WERI-Rb-1 (cell line): ENCODE data around the gene APBA3.

Experiments used
- DNase-seq: peaks from one replicate; pipeline ENCODE4 v3.0.0-alpha.2; 2020
- H3K27ac ChIP-seq: fragments of 250-450 bp; sonication (Bioruptor Pico); 2 replicates; pipeline ENCODE4 v1.5.1; 2020; ENCODE audit warnings: mild to moderate bottlenecking, moderate library complexity
- H3K27me3 ChIP-seq: fragments of 250-450 bp; sonication (Bioruptor Pico); 2 replicates; pipeline ENCODE4 v1.5.1; 2021; ENCODE audit warnings: mild to moderate bottlenecking, low read depth, moderate library complexity; ENCODE audit not compliant: insufficient read depth, severe bottlenecking
- H3K36me3 ChIP-seq: fragments of 250-450 bp; sonication (Bioruptor Pico); 2 replicates; pipeline ENCODE4 v1.5.1; 2020; ENCODE audit warnings: mild to moderate bottlenecking, moderate library complexity
- H3K4me3 ChIP-seq: 2 replicates; pipeline ENCODE4 v1.5.1; 2011; ENCODE audit warnings: low read depth, mild to moderate bottlenecking, control low read depth, low read length
- H3K9me3 ChIP-seq: fragments of 250-450 bp; sonication (Bioruptor Pico); 2 replicates; pipeline ENCODE4 v1.5.1; 2021; ENCODE audit warnings: mild to moderate bottlenecking, moderate library complexity; ENCODE audit not compliant: severe bottlenecking
- TF ChIP-seq, protein P1 (sequence below): IDR thresholded peaks from 2 replicates; pipeline ENCODE4 v1.5.1; 2011; ENCODE audit warnings: low read depth, mild to moderate bottlenecking, control low read depth, inconsistent platforms, low read length

The APBA3 gene

DNA sequence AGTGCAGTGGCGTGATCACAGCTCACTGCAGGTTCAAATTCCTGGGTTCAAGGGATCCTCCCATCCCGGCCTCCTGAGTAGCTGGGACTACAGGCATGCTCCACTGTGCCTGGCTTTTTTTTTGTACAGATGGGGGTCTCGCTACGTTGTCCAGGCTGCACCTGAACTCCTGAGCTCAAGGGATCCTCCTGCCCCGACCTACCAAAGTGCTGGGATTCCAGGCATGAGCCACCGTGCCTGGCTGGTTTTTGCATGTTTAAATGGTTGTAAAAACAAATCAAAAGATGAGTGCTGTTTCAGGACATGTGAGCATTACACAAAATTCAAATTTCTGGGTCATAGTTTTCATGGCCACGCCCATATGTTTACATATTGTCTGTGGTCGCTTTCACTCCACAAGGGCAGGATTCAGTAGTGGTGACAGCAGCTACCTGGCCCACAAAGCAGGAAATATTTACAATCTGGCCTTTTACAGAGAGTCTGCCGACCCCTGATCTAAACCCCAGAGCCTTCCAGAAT lies 19.4 kb upstream of the APBA3 start:
- no peak for DNase-seq
- Histone ChIP-seq H3K9me3 (peaks cover 14% of the 10 kb centered on the region), H3K27me3 (no peaks in the 10 kb centered on the region), H3K36me3 (peaks cover 61% of the 10 kb centered on the region), H3K27ac (peak overlapping the region; percentile 68; the same call in 1 of the 2 replicates), H3K4me3 (no peak overlapping the region)
- TF ChIP-seq, protein P1, sequence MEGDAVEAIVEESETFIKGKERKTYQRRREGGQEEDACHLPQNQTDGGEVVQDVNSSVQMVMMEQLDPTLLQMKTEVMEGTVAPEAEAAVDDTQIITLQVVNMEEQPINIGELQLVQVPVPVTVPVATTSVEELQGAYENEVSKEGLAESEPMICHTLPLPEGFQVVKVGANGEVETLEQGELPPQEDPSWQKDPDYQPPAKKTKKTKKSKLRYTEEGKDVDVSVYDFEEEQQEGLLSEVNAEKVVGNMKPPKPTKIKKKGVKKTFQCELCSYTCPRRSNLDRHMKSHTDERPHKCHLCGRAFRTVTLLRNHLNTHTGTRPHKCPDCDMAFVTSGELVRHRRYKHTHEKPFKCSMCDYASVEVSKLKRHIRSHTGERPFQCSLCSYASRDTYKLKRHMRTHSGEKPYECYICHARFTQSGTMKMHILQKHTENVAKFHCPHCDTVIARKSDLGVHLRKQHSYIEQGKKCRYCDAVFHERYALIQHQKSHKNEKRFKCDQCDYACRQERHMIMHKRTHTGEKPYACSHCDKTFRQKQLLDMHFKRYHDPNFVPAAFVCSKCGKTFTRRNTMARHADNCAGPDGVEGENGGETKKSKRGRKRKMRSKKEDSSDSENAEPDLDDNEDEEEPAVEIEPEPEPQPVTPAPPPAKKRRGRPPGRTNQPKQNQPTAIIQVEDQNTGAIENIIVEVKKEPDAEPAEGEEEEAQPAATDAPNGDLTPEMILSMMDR, result no peak

DNA sequence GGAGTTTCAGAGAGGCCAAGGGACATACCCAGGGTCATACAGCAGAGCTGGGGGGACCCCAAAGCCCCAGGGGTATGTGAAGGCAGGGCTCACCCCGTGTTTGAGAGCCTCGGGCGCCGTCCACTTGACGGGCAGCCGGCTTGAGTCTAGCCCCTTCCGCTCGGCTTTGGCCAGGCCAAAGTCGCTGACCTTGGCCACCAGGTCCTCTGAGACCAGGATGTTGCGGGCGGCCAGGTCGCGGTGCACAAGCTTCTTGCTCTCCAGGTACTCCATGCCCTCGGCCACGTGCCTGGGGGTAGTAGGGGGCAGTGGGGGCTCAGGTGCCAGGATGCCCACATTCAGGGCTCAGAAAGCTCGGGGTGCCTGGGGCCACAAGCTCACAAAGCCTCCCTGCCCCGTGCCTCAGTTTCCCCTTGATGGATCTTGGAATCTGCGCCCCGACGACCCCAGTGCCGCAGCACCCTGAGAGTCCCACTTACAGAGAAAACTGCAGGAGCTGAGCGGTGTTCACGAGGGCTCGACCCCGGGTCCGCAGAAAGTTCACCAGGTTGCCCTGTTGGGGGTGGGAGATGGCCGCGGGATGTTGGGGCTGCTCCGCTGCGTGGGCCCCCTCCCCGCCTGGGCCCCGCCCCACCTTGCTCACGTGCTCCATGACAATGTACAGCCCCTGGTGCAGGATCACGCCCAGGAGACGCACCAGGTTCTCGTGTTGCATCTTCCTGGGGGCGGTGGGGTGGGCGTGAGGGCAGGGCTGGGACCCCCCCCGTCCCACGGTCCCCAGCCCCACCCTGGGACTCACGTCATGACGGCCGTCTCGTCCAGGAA lies 17.6 kb upstream of the APBA3 start:
- Histone ChIP-seq H3K9me3 (peaks cover 14% of the 10 kb centered on the region), H3K36me3 (peaks cover 59% of the 10 kb centered on the region), H3K27me3 (no peaks in the 10 kb centered on the region), H3K4me3 (no peak overlapping the region), H3K27ac (peak overlapping the region; percentile 68)
- TF ChIP-seq, protein P1, result no peak
- no peak for DNase-seq

DNA sequence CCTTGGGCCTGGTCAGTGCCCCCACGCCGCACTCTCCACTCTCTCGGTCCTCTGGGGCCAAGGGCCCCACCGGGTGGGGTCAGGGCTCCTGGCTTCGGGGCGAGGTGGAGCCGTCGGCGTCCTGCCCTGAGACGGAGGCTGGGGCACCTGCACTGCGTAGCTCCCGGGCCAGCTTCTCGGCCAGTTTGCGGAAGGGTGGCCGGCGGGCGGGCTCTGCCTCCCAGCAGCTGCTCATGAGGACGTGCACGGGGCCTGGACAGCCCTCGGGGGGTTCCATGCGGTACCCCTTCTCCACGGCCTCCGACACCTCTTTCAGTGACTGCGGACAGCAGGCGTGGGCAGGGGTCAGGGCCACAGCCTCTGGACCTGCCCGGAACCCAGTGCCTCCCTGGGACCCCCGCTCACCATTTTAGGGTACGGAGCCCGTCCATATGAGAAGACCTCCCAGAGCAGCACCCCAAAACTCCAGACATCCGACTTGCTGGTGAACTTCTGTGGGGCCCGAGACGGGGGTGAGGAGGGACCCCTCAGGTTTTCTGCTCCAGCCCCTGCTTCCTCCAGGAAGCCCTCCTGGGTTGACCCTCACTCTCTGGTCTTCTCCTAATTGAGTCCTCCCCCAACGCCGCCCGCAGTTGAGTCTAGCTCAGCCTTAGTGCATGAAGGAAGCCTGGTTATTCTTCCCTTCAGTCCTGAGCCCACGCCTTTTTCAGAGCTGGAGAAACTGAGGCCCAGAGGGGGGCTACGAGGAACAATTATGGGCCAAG lies 16.8 kb upstream of the APBA3 start:
- TF ChIP-seq, protein P1, result no peak
- Histone ChIP-seq H3K4me3 (no peak overlapping the region), H3K9me3 (peaks cover 14% of the 10 kb centered on the region), H3K36me3 (peaks cover 51% of the 10 kb centered on the region), H3K27ac (peak overlapping the region; percentile 68), H3K27me3 (no peaks in the 10 kb centered on the region)
- DNase-seq, result no peak

DNA sequence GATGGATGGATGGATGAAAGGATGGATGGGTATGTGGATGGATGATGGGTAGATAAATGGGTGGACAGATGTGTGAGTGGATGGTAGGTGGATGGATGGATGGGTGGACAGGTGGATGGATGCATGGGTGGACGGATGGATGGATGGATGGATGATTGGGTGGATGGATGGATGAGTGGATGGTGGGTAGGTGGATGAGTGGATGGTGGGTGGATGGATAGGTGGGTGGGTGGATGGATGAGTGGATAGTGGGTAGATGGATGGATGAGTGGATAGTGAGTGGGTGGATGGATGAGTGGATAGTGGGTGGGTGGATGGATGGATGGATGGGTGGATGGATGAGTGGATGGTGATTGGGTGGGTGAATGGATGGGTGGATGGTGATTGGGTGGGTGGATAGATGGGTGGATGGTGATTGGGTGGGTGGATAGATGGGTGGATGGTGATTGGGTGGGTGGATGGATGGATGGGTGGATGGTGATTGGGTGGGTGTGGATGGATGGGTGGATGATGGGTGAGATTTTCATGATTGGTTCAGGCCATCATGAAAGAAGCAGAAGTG lies 15.1 kb upstream of the APBA3 start:
- no peak for DNase-seq
- no peak overlapping the region for H3K27ac ChIP-seq
- no peaks in the 10 kb centered on the region for H3K27me3 ChIP-seq
- TF ChIP-seq, protein P1, result no peak
- peaks cover 38% of the 10 kb centered on the region for H3K36me3 ChIP-seq
- H3K9me3 ChIP-seq, result peaks cover 5% of the 10 kb centered on the region
- H3K4me3 ChIP-seq, result no peak overlapping the region

DNA sequence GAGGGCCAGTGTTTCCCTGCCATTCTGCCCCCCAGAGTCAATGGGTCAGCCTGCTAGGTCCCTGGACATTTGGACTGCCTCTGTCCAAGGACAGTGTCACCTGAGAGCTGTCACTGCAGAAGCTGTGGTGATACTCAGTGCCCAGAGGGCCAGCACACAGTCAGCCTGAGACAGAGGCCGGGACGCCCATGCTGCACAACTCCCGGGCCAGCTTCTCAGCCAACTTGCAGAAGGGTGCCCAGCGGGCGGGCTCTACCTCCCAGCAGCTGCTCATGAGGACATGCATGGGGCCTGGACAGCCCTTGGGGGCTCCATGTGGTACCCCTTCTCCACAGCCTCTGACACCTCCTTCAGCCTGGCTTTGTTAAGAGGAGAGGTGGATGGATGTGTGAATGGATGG lies 14.3 kb upstream of the APBA3 start:
- DNase-seq, result no peak
- Histone ChIP-seq H3K27me3 (no peaks in the 10 kb centered on the region), H3K9me3 (no peaks in the 10 kb centered on the region), H3K4me3 (no peak overlapping the region), H3K27ac (peak overlapping the region; percentile 94), H3K36me3 (peaks cover 38% of the 10 kb centered on the region)
- TF ChIP-seq, protein P1, result no peak
